Measurements from ENCODE around the gene ANKS1A.

DNA sequence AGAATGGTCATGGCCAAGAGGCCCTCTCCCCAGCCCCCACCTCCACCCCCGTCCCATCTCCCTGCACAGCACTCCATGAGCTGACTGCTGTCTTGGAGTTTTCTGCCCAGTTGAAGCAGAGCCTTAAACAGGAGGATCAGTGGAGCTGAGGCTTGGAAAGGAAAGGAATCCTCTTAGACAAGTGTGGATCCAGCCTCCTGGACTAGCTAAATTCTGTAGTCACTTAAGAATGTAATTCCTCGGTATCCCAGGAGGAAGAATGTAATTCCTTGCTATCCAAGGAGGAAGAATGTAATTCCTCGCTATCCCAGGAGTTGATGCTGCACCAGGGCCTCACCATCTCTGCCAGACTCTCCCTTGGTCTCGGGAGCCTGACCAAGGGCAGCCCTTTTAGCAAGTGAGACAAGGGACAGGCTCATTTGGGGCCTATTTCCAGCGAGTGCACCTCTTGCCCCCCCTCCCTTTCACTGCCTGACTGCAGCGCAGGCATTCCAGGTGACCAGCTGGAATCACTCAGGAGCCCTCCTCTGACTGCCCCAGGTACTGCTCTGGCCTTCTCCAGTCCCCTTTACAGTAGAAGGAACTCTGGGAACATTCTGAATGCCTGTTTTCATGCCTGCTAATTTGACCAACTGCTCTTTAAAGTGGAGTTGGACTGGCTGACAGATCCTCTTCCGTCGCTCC is 175.8 kb downstream of the ANKS1A start:
- TF ChIP-seq EZH2 (IDR thresholded peaks at IDR 0.05) (no peak), EZH2phosphoT487 (IDR thresholded peaks at IDR 0.05) (no peak)

Data from neural progenitor cell (in vitro differentiated cells).